Lower leg skin (tissue), 4 donors: ENCODE measurements around the gene TMSB10. TPM values are rescaled to one million over a fixed set of nuclear protein-coding genes. Genes with fewer than 3 reads are reported as not detected.
"Not testable (repeated sequence)": the region's sequence is repeated elsewhere in the genome, so short reads cannot be mapped to it uniquely, and the experiment has no call there.

Experiments used
- DNase-seq, 2 donors: peaks; one replicate each; pipeline ENCODE4 v3.0.0-alpha.2; 2019; ENCODE audit warnings: low spot score in 2 of 2
- H3K4me3 ChIP-seq: fragments of 200-600 bp; sonication (generic); 2 replicates; pipeline ENCODE4 v1.5.1; 2017; ENCODE audit warnings: mild to moderate bottlenecking, low read depth; ENCODE audit not compliant: poor library complexity, severe bottlenecking
- POLR2A ChIP-seq, 2 donors: fragments of 450-650 bp; IDR thresholded peaks; one replicate each; pipeline ENCODE4 v1.6.1; 2016 to 2017; ENCODE audit warnings: antibody characterized with exemption in 2 of 2, mild to moderate bottlenecking in 1 of 2, moderate library complexity in 1 of 2
- WGBS, 2 donors: methylation state at CpG; one replicate each; pipeline ENCODE4 v1.1.5; 2018; 5-methylcytosine and 5-hydroxymethylcytosine counted together
- intact Hi-C: fragments of 100-400 bp; cut with DNase I; formaldehyde crosslinking; loops from one replicate; pipeline ENCODE4 v1.15.0; 2023; ENCODE audit warnings: low total_unique reads
- total RNA-seq, 4 donors: library from RNA; depleted of rRNA; stranded (reverse); fragments of >200 nt; gene quantifications; one replicate each; pipeline ENCODE4 v1.1.0, GENCODE V29; 2016
- TF ChIP-seq, protein P1 (sequence below), 3 donors: fragments of 450-650 bp; IDR thresholded peaks; one replicate each; pipeline ENCODE4 v1.5.1; 2016; ENCODE audit warnings: antibody characterized with exemption in 3 of 3, mild to moderate bottlenecking in 3 of 3, moderate library complexity in 2 of 3

The TMSB10 gene
- total RNA-seq, 4 donors from 2014 or later = 774 to 1,415 (median 1,103) TPM

GRCh38 chr2:84940831-84941412, 35.5 kb downstream of the TMSB10 start:
- intact Hi-C loops = no loop called here
- no peak for DNase-seq
- TF ChIP-seq, protein P1, sequence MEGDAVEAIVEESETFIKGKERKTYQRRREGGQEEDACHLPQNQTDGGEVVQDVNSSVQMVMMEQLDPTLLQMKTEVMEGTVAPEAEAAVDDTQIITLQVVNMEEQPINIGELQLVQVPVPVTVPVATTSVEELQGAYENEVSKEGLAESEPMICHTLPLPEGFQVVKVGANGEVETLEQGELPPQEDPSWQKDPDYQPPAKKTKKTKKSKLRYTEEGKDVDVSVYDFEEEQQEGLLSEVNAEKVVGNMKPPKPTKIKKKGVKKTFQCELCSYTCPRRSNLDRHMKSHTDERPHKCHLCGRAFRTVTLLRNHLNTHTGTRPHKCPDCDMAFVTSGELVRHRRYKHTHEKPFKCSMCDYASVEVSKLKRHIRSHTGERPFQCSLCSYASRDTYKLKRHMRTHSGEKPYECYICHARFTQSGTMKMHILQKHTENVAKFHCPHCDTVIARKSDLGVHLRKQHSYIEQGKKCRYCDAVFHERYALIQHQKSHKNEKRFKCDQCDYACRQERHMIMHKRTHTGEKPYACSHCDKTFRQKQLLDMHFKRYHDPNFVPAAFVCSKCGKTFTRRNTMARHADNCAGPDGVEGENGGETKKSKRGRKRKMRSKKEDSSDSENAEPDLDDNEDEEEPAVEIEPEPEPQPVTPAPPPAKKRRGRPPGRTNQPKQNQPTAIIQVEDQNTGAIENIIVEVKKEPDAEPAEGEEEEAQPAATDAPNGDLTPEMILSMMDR (IDR thresholded peaks at IDR 0.05) = no peak
- no peak for TF ChIP-seq POLR2A (IDR thresholded peaks at IDR 0.05)
- WGBS, 2 donors = 88 to 89% methylated on average over 3 of the region's 3 CpGs
- no peak overlapping the region for H3K4me3 ChIP-seq

DNA sequence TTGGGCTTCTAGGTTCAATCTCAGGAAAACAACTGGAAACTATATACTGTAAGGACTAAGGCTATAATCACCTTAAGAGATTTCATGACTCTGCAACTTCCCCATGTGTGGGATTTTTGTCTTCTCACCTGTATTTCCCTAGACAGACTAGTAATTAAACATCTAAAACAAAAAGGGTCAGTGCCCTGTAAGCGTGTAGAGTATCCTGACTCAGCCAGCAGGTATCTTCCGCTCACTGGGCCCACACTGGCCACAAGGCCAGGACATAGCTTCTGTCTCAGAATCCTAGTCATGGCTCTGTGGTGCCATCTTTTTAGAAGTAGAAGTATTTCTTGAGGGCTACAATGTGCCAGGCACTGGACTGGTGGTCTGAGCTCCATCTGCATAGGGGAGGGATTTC, 36.7 kb downstream of the TMSB10 start:
- intact Hi-C loops = no loop called here
- no peak for TF ChIP-seq POLR2A (IDR thresholded peaks at IDR 0.05)
- TF ChIP-seq, protein P1 (IDR thresholded peaks at IDR 0.05) = no peak
- WGBS, 2 donors = 95 to 100% methylated on average over 2 of the region's 2 CpGs
- DNase-seq = no peak
- H3K4me3 ChIP-seq = no peak overlapping the region

DNA sequence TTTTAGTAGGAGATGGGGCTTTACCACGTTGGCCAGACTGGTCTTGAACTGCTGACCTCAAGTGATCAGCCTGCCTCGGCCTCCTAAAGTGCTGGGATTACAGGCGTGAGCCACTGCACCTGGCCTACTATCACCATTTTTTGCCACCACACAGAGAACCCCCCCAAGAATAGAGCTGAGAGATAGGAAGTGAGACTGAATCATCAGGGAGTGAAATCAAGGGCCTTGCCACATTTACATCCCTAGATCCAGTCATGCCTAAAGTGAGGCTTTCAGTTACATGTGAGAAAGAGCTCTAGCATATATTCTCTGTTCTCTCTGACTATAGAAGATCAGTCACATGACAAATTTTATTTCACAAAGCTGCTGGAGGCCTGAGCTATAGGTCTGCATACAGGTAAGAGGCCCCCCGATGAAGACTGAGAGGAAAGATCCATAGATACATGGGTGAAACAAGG, 37.5 kb downstream of the TMSB10 start:
- no peak for DNase-seq
- TF ChIP-seq POLR2A (IDR thresholded peaks at IDR 0.05) = no peak
- TF ChIP-seq, protein P1 (IDR thresholded peaks at IDR 0.05) = no peak
- no peak overlapping the region for H3K4me3 ChIP-seq
- intact Hi-C loops = no loop called here
- WGBS, 2 donors = 88 to 93% methylated on average over 4 of the region's 4 CpGs

- no peak for TF ChIP-seq POLR2A (IDR thresholded peaks at IDR 0.05)
- TF ChIP-seq, protein P1 (IDR thresholded peaks at IDR 0.05) = no peak
- 88 to 91% methylated on average over 7 of the region's 7 CpGs for whole genome bisulfite sequencing, 2 donors
- intact Hi-C loops = no loop called here
- H3K4me3 ChIP-seq = no peak overlapping the region
- no peak for DNase-seq
Measured at GRCh38 chr2:84944295-84944909, 38.9 kb downstream of the TMSB10 start.

DNA sequence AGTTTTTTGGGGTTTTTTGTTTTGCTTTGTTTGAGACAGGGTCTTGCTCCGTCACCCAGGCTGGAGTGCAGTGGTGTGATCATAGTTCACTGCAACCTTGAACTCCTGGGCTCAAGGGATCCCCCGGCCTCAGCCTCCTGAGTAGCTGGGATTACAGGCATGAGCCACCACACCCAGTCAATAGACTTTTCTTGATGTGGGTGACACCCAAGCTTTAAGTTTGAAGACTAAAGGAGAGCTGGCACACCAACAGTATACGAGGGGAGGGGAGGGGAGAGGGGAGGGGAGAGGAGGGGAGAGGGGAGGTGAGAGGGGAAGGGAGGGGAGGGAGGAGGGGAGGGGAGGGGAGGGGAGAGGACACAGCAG, 40.4 kb downstream of the TMSB10 start:
- DNase-seq, H3K4me3 ChIP-seq, intact Hi-C loops: not testable (repeated sequence)
- WGBS, 2 donors = 70 to 73% methylated on average over 3 of the region's 3 CpGs

DNA sequence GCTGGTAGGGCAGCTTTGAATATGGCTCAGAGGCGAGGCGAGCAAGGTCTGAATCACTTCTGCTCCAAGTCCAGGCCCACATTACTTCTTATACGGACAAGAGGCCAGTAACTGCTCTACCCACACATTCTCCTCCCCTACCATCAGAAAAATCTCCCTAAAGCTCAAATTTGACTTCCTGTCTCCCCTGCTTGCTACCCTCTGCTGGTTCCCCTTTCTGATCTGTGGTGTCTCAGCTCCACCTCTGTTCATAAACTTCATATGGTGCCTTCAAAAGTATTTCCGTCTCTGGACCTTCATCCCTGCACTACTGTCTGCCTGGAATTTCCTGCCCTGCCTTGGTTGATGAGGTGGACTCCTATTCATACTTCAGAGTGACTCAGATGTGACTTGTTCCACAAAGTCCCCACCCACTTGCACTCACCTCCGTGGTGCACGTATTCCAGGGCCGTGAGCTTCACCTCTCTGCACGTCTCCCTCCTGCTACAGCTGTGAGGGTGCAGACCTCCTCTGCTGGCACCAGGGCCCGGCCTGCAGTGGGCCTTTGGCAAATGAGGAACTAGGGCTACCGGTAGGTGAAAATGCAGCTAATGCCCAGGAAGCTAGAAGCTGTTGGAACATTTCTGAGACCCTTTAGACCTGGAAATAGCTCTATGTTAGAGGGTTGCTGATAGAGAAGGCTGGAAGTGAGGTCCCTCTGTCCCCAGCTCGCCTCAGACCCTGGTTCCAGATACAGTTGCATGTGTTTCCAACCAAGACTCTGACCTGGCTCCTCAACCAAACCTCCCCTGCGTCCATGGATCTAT, 41.0 kb downstream of the TMSB10 start:
- 57% methylated on average over 12 of the region's 12 CpGs for WGBS, 2 donors
- DNase-seq = no peak
- H3K4me3 ChIP-seq = no peak overlapping the region
- TF ChIP-seq POLR2A (IDR thresholded peaks at IDR 0.05) = no peak
- TF ChIP-seq, protein P1 (IDR thresholded peaks at IDR 0.05) = no peak
- intact Hi-C loops = no loop called here
